ENCODE measurements around the gene AFF1.

The AFF1 gene

DNA sequence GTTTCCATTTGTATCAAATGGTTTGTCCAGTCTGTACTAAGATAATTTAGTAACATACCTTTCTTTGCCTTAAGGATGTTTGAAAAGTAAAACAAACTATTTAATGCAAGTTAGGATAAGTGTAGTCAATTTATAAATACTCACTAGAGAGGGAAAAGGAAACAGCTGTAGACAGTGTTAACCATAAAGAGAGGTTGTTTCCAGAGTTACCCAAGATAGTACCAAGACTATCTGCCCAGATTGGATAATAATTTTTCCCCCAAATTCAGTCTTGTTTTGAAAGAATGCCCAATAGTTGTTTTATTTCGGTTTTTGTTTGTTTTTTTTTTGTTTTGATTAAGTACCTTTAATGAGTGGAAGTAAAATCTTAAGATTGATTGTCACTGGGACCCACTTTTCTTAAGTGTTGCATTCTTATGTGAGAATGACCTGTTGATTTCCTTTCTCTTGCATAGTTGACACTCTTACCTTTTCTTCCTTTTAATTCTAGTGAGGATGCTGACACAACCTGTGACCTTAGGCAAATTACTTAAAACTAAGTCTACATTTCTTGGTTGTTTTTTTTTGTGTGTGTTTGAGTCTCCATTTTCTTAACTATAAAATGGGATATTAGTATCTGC is 12.8 kb downstream of the AFF1 start:
- DNase-seq (ENCODE audit: low read depth, low spot score) = no peak
- no peak overlapping the region for H3K27ac ChIP-seq

DNA sequence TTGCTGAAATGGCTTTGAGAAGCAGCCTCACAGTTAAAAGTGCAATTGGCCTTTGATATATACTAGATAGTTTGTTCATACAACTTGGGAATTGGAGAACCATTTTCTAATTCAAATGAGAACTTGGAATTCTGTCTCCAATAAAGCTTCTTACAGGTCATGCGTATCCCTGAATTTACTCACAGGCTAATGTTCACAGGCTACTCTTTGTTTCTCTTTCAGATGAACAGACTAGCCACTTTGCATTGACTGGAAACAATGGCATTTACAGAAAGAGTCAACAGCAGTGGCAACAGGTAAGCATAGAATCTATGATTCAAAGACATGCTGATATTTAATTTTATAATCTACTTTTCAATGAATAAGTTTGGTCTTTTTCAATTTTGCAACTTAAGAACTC is 13.5 kb downstream of the AFF1 start:
- H3K27ac ChIP-seq = no peak overlapping the region
- no peak for DNase-seq (ENCODE audit: low read depth, low spot score)

DNA sequence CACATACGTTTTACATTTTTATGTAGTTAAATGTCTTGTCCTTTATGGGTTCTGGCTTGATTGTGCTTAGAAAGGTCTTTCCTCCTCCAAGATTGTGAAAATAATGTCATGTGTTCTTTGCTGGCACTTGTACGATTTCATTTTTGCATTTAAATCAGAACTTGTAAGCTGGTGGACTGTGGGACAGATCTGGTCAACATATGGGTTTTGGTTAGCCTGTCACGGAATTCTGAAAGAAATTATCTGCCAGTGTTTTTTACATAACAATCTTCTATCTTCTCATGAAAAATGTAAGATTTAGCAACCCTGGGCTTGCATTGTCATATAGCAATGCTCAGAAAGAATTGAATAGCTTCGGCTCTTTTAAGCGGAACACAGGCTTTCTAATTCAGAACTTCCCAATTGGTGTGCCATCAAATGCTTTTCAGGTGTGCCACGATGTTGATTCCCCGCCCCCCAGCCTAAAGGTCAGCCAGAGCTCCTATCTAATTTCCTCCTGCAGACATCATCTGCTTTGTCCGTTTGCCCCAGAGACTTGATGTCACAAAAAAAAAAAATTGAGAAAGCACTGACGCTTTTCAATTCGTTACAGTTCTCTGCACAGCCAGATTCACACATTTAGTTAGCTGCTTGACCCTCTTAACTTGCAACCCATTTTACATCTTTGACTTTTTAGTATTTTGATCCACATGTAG is 16.2 kb downstream of the AFF1 start:
- no peak for DNase-seq (ENCODE audit: low read depth, low spot score)
- H3K27ac ChIP-seq = no peak overlapping the region

DNA sequence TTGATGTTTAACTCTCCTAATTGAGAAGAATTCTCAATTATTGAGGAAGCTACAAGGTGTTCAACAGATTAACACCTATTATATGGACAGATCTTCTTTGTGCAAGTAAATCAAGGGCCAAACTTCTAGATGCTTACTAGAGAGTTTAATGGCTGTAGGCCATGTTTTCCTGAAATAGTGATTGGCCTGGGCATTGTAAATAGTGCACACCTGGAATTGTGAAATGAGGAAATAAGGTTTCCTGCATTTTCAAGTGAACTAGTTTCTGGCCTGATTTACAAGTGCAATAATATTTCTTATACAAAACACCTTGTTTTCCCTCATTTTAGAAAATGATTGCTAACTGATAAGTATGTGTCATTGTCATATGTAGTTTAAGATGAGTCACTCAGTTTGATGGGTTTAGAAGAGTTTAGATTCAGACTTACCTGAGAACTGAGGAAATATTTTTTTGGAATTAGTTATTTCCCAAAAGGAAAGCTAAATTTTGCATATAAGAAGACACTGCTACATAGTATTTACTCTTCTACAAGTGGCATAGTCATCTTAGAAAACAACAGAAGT is 21.2 kb downstream of the AFF1 start:
- DNase-seq (ENCODE audit: low read depth, low spot score) = no peak
- H3K27ac ChIP-seq = peak overlapping the region; percentile 1

DNA sequence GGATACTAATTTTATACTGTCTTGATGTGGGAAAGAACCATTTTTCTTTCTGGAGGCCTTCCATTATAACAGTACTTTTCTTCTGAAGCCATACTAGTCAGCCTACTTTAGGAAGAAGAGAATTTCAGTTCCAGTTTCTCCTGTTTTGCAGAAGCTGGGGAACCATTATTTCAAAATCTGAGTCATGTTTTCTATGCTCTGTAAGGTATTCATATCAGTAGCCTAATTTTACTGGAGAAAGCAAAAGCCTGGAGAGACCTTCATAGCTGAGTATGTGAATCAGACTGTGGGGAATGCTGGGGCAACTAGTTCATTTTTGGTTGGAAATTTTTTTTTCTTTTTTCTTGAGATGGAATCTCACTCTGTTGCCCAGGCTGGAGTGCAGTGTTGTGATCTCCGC is 22.4 kb downstream of the AFF1 start:
- H3K27ac ChIP-seq = peak overlapping the region; percentile 19
- DNase-seq (ENCODE audit: low read depth, low spot score) = no peak

DNA sequence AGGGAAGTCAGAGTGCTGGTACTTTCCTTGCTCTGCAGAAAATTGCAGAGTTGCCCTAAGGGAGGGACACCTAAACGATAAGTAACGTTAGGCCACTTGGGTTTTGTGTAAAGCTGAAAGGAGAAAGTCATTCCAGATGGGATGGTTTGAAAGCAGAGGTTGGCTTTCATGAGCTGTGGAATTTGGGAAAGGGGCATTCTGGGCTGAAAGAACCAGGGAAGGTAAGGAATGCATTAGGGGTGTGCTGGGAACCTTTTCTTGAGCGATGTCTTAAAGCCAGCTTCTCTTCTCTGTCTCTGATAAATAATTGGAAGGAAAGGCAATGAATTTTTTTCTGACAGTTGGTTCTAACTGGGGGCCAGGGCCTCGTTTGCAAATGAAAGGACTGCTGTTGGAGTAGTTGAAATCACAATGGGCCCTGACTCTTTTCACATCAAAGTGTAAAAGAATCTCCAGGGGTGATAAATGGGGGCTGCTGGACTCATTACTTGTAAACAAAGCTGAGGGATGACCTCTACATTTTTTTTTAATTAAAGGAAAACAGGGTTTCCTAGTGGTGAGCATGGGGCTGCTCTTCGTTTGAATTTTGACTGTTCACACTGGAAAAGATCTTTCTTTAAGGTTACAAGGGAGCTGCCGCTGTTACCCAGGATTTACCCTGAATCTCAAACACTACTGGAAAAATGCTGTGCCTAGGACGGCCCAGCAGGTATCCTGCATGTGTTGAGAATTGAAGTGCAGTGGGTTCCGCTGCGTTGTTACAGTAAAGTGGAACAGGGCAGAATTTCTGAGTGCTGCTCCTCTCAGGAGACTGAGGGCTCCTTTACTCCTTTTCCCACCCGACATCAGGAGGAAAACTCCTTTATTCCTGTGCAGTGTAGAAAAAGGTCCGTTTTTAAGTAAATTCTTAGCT is 25.0 kb downstream of the AFF1 start:
- no peak for DNase-seq (ENCODE audit: low read depth, low spot score)
- no peak overlapping the region for H3K27ac ChIP-seq

DNA sequence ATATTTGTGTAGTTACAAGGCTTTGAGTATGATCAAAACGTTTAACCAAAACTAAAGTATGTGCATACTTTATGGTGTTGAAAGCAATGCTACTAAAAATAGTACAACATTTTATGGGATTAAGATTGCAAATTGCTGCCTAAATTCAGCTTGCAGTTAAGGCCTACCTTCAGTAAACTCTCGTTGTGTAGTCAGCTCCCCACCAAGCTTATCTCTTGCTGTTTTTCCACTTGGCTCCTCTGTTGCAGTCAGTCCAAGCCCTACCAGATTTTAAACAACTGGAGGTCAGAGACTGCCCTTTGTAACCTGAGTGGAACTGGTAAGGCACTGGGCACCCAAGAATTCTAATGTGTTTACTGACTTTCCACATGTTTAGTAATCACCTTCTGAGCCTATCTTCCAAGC is 25.7 kb downstream of the AFF1 start:
- H3K27ac ChIP-seq = no peak overlapping the region
- no peak for DNase-seq (ENCODE audit: low read depth, low spot score)

DNA sequence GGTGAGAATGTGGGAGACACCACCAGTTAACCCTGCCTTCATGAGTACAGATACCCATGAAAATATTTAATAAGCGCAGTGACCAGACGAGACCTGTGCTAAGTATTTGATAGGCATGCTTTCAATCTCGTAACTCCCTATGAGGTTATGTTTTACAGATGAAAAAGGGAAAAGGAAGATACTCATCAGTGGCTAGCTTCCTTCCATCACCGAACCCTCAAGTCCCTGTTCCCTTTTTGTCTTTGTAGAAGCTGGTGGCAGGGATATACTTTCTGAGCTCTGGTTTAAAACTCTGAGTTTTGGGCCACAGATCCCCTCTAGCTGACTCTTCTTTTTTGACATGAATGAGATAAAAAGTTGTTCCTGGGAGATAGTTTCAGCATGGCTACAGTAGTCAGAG is 26.3 kb downstream of the AFF1 start:
- H3K27ac ChIP-seq = no peak overlapping the region
- no peak for DNase-seq (ENCODE audit: low read depth, low spot score)

DNA sequence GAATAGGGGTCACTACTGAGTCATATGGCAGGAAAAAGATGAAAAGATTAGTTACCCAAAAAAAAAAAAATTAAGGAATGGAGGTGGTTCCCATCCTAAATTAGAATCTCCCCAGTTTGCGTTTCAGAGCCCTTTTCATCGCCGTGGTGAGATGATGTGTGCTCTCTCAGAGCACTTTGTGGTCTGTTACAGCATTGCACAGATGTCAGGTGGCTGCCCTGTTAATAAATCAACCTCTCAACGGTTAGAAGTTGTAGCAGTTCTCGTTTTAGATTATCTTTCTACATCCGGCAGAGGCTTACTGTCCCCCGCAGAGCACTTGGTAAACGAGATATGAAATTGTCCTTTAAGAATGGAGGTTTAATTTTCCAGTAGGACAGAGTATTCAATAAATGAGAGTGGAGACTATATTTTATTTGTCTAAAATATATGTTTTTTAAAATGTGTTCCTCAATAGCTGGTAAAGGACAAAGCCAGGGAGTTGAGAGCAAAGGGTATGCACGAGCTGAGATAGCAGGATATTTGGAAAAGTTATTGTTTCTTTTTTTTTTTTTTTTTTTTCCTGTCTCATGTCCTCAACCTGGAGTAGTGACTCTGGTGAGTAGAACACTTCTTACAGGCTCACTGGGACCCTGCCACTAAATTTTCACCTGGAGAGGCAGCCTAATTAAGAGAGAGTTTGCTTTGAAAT is 26.9 kb downstream of the AFF1 start:
- H3K27ac ChIP-seq = no peak overlapping the region
- DNase-seq (ENCODE audit: low read depth, low spot score) = no peak

DNA sequence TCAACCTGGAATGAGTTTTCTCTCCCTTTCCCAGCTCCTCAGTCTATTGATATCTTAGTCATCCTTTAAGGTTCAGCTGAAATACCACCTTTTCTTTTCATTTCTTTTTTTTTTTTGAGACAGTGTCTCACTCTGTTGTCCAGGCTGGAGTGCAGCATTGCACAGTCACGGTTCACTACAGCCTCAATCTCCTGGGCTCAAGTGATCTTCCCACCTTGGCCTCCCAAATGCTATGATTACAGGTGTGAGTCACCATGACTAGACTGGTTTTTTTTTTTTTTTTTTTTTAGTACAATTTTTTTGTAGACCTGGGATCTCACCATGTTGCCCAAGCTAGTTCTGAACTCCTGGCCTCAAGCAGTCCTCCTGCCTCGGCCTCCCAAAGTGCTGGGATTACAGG is 28.9 kb downstream of the AFF1 start:
- H3K27ac ChIP-seq = peak overlapping the region; percentile 29
- no peak for DNase-seq (ENCODE audit: low read depth, low spot score)

DNA sequence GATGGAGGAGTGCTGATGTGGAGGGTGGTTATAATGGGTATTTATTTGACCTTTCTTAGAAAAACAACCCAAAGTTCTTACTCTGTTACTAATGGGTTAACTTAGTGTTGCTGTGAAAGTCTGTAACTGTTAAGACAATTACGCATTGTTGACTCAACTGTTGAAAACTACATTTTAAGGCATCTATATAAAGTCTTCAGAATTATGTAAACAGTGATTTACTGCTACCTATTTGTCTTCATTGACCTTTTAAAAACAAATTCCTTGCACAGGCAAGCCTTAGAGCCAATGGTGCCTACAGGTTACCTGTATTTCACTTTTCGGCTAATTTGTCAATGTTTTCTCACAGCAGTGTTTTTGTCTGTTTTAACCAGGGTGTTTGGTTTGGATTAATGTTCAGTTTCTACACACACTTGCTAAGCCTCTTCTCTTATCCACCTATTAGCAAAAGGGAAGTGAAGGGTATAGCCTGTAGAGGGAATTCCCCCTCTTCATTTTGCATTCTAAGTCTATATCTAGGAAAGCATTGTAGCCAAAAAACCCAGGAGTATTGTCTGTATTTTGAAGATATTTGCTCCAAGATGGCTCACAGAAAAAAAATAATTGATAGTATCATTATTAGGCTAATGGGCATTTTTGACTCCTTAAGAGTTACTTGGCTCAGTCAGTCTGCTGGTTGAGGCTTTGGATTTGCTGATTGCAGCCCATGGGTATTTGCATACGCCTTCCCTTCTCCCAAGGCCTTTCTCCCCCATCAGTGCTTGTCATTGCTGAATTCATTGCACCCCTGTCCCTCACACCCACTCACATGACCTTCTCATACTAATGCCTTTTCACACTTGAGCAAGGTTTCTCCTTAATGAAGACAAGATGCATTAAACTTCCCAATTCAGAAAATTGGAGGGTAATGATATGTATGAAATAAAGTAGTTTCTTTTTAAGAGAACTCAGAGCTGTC is 30.5 kb downstream of the AFF1 start:
- H3K27ac ChIP-seq = no peak overlapping the region
- no peak for DNase-seq (ENCODE audit: low read depth, low spot score)

DNA sequence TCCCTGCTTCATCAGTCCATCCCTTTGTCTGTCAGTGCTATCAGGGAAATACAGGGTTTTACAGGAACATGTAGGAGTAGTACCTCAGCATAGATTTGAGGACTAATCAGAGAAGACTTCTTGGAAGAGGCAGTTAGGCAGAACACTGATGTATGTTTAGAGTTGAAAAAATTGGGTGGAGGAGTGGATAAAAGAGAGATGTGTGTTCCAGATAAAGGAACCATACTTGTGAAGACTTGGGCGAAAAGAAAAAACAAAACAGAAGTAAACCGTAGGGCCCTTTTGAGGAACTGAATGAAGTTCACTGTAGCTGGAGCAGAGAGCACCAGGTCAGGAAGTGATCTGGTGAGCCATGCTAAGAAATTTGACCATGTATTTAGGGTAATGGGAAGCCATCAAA is 32.3 kb downstream of the AFF1 start:
- DNase-seq (ENCODE audit: low read depth, low spot score) = no peak
- H3K27ac ChIP-seq = no peak overlapping the region

DNA sequence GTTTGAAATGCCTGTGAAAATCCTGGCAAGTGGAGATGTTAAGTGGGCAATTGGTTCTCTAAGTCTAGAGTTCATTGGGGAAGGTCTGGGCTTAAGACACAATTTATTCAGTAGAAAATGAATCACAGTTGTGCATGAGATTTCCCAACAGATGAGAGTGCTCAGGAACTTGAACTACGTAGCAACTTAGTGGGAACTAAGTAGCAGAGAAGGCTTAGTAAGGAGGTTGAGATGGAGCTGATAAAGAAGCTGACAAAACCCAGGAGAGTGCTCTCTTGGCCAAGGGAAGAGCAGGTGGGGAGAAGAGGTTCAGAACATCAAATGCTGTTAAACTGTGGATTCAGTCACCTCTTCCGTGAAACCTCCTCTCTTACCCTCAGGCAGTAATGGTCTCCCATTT is 33.0 kb downstream of the AFF1 start:
- no peak for DNase-seq (ENCODE audit: low read depth, low spot score)
- H3K27ac ChIP-seq = no peak overlapping the region

DNA sequence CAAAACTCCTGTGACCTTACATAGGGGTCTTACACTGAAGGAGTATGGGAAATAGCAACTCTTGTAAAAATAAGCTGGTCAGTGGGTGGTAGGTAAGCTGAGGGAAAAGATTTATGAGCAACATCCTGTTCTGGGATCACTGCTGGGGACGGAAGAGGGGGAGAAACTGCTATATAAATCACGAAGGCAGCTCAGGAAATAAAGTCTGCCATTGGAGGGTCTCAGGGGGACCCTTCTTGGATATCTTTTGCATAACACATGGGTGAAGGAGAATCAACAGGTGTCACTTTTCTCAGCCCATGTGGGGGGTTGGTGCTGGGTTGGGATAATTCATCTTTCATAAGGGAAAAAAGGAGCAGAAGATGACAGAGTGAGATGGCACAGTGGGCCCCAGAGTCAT is 33.7 kb downstream of the AFF1 start:
- H3K27ac ChIP-seq = no peak overlapping the region
- no peak for DNase-seq (ENCODE audit: low read depth, low spot score)

DNA sequence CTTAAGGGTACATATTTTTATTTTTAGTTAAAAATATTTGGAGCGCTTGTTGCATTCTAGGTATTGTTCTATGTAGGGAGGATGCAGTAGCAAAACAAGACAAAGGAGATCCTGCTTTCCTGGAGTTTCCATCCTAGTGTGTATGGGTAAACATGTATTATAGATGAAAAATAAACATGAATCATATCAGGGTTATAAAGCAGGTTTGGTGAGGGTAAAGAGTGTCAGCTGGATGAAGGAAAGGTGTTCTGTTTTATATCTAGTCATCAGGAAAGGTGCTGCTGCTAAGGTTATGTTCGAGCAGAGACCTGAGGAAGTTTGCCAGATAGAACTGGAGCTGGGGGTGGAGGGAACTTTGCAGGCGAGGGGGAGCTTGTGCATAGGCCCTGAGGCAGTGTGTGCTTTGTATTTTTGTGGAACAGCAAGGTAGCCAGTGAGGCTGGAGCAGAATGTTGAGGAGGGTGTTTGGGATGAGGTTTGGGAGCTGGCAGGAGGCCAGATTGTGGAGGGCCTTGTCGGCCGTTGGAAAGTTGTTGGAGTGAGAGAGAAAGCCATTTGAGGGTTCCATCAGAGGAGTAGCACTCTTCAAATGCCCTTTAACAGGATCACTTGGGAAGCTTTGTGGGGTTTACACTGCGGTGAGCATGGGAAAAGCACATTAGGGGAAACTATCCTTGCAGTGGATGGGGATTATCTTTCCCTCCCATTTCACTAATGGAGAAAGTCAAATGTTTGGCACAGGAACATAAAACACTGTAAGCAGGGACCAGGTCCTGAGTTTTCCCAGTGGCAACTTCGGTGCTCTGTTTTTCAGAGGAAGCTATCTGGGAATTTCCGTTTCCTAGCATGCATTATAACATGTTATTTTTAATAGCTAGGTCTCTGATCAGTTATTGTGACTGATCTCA is 35.9 kb downstream of the AFF1 start:
- no peak overlapping the region for H3K27ac ChIP-seq
- DNase-seq (ENCODE audit: low read depth, low spot score) = no peak

DNA sequence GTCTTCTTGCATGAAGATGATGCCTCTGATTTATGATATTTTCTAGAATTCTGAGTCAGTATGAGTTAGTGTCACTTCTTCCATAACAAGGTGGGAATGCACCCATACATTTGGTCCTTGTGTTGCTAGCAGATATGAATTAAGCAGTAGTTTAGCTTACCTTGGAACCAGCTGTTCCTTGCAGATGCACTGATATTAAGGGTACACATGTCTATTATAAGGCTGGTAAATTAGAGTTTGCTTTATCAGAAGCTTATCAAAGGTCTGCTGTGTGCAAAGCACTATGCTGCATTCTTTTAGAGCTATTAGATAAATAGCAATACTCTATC is 36.5 kb downstream of the AFF1 start:
- no peak overlapping the region for H3K27ac ChIP-seq
- DNase-seq (ENCODE audit: low read depth, low spot score) = no peak

DNA sequence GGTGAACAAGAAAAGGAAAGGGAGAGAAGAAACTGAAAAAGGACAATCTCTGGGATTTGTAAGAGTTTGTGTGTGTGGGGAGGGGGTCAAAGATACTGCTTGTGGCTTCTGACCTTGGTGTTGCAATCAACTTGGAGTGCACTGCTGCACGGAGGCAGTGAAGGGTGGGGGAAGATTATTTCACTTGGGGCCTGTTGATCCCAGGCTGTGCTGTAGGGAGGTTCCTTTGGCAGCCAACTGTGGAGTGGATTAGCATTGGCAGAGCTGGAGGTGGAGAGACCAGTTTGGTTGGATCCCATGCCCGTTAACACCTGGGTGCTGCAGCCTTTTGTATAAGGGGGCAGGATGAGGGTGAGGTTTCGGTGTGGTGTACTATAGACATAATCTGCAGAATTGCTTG is 38.2 kb downstream of the AFF1 start:
- H3K27ac ChIP-seq = no peak overlapping the region
- DNase-seq (ENCODE audit: low read depth, low spot score) = peak; percentile 56

DNA sequence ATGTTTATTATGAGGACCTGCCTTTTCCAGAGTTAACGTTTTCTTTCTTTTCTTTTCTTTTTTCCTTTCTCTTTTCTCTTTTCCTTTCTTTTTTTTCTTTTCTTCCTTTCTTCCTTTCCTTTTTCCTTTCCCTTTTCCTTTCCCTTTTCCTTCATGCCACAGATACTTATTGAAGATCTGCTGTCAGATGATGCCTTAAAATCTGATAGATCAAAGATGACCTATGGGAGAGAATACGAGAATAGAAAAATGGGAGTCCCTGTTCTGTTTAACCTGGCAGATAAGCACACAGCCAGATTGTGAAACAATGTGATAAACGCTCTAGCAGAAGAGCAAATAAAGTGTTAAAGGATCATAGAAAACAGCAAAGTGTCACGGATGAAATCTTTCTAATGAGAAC is 38.9 kb downstream of the AFF1 start:
- DNase-seq (ENCODE audit: low read depth, low spot score) = no peak
- no peak overlapping the region for H3K27ac ChIP-seq
